ENCODE measurements around the gene CDHR3. TPM values are rescaled to one million over a fixed set of nuclear protein-coding genes. Genes with fewer than 3 reads are reported as not detected.
A peak's percentile ranks its signal among the peaks of the same experiment; 100 is the strongest.

Gene CDHR3
- total RNA-seq, 2 experiments from 2014 or later: 5.1 to 6.7 TPM

GRCh38 chr7:106057204-106057961 lies 94.3 kb downstream of the CDHR3 start:
- Mint-ChIP-seq H3K4me1 (peaks cover 32% of the 10 kb centered on the region), H3K27ac (peak overlapping the region; percentile 52), H3K4me3 (peak overlapping the region; percentile 28), H3K9me3 (no peaks in the 10 kb centered on the region), H3K36me3 (no peaks in the 10 kb centered on the region), H3K27me3 (peaks cover 5% of the 10 kb centered on the region)
- no peak for DNase-seq
- ATAC-seq (ENCODE audit: low read depth): peak; percentile 9
- POLR2A ChIA-PET: interaction anchor here (1.9 kb wide), 1 partner anchor 55 kb away, joined by 11 read pairs; the partner anchor contains the start of gene SYPL1

DNA sequence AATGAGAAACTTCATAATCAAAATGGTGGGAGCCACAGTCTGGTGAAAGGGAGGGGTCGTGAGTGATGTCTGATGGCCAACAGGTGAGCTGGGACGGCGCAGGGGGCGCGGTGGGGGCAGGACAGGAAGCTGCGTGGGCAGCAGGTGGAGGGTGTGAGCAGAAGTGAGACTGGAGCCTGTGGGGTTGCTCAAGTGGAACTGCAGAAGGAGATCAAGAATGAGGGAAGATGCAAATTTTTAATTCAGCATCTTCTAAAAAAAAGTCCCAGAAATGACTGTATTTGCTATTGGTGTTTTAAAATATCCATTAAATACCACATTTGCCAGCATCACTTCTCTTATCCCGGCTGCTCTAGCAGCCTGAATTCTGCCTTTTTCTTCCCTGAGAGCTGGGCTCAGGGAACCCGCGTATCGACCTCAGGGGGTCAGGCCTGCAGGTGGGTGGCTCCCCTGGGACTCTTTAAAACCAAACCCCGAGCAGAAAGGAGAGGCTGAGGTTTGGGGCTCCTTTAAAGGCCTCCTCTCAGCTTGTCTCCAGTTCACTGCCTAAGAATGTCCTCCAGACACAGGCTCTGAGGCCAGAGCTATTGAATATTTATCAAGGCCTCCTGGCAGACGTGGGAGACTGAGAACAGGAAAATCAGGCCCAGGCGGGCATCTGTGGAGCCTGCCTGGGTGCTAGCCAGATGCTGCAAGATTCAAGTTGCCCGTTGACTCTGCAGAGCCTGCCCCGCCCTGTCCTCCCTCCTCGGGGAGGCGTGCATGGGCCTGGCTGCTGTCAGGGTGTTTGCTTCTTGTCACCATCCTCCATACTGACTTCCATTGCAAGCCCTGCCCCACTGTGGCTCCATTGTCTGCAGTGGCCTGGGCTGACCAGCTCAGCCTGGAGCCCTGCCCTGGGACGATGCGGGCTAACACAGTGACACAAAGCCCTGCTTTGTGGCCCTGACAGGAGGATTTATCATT lies 95.2 kb downstream of the CDHR3 start:
- Mint-ChIP-seq H3K4me1 (peaks cover 37% of the 10 kb centered on the region), H3K4me3 (peak overlapping the region; percentile 28), H3K27me3 (peaks cover 5% of the 10 kb centered on the region), H3K27ac (peak overlapping the region; percentile 52), H3K9me3 (no peaks in the 10 kb centered on the region), H3K36me3 (no peaks in the 10 kb centered on the region)
- POLR2A ChIA-PET: interaction anchor here (0.5 to 1.9 kb wide), 3 partner anchors 54 to 235 kb away, joined by 3 to 11 read pairs (median 4); partner anchors contain the start of gene SYPL1
- DNase-seq (no peak), ATAC-seq (ENCODE audit: low read depth) (no peak)

GRCh38 chr7:106058928-106059324 lies 95.9 kb downstream of the CDHR3 start:
- no peak for ATAC-seq (ENCODE audit: low read depth)
- POLR2A ChIA-PET: interaction anchor here (0.5 to 1.9 kb wide), 3 partner anchors 53 to 236 kb away, joined by 3 to 11 read pairs (median 4); partner anchors contain the start of gene SYPL1
- Mint-ChIP-seq H3K27me3 (peaks cover under 1% of the 10 kb centered on the region), H3K9me3 (no peaks in the 10 kb centered on the region), H3K27ac (no peak overlapping the region), H3K4me1 (peaks cover 43% of the 10 kb centered on the region), H3K36me3 (no peaks in the 10 kb centered on the region), H3K4me3 (no peak overlapping the region)
- no peak for DNase-seq

- POLR2A ChIA-PET: interaction anchor here (1.6 kb wide), 1 partner anchor 55 kb away, joined by 4 read pairs; no protein-coding TSS in a partner anchor
- Mint-ChIP-seq H3K4me3 (no peak overlapping the region), H3K27me3 (no peaks in the 10 kb centered on the region), H3K36me3 (no peaks in the 10 kb centered on the region), H3K9me3 (no peaks in the 10 kb centered on the region), H3K27ac (peak overlapping the region; percentile 37), H3K4me1 (peaks cover 46% of the 10 kb centered on the region)
- ATAC-seq (ENCODE audit: low read depth) (no peak), DNase-seq (no peak)
Measured at GRCh38 chr7:106059556-106059955, 96.5 kb downstream of the CDHR3 start.

GRCh38 chr7:106060394-106060920 lies 97.4 kb downstream of the CDHR3 start:
- DNase-seq (no peak), ATAC-seq (ENCODE audit: low read depth) (no peak)
- Mint-ChIP-seq H3K36me3 (no peaks in the 10 kb centered on the region), H3K27me3 (no peaks in the 10 kb centered on the region), H3K27ac (no peak overlapping the region), H3K4me3 (no peak overlapping the region), H3K4me1 (peaks cover 46% of the 10 kb centered on the region), H3K9me3 (no peaks in the 10 kb centered on the region)
- POLR2A ChIA-PET: interaction anchor here (0.8 kb wide), 1 partner anchor 51 kb away, joined by 3 read pairs; the partner anchor contains the start of gene SYPL1

DNA sequence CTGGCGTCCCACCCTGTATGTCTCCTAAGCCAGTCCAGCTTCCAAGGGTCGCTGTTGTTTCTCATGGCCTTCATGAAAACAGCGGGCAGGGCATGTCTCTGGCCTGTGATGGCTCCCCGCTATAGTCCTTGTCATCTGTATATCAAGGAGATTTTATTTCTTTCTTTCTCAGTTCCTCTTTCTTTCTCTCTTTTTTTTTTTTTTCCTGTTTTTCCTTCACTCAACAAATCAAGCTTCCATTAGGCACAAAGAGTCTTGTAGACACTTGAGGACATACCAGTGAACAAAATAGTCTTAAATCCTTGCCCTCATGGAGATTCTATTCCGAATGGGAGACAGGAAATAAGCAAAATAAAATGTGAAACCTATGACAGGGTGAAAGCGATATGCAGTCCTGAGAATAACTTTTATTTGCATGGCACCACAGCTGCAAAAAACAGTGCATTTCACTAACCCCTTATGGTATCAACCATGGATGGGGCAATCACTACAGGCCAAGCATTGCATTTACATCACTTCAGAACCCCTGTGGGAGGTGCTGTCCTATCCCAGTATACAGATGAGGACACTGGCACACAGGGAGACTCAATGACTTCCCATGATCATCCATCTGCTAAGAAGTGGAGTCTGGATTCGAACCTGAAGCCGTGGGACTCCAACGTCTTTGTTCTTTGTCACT lies 98.4 kb downstream of the CDHR3 start:
- no peaks in the 10 kb centered on the region for H3K9me3 Mint-ChIP-seq
- H3K4me1 Mint-ChIP-seq: peaks cover 46% of the 10 kb centered on the region
- ATAC-seq (ENCODE audit: low read depth) (no peak), DNase-seq (no peak)
- POLR2A ChIA-PET: no interaction called here
- no peak overlapping the region for H3K4me3 Mint-ChIP-seq
- no peaks in the 10 kb centered on the region for H3K36me3 Mint-ChIP-seq
- no peaks in the 10 kb centered on the region for H3K27me3 Mint-ChIP-seq
- H3K27ac Mint-ChIP-seq: no peak overlapping the region

GRCh38 chr7:106062006-106062405 lies 98.9 kb downstream of the CDHR3 start:
- Mint-ChIP-seq H3K27ac (peak overlapping the region; percentile 11), H3K4me1 (peaks cover 43% of the 10 kb centered on the region)
- POLR2A ChIA-PET: no interaction called here

GRCh38 chr7:106062521-106062931 lies 99.5 kb downstream of the CDHR3 start:
- Mint-ChIP-seq H3K36me3 (no peaks in the 10 kb centered on the region), H3K4me3 (no peak overlapping the region), H3K4me1 (peaks cover 38% of the 10 kb centered on the region)

More at GRCh38 chr7:106062006-106062405, 98.9 kb downstream of the CDHR3 start:
- Mint-ChIP-seq H3K27me3 (no peaks in the 10 kb centered on the region), H3K9me3 (no peaks in the 10 kb centered on the region), H3K36me3 (no peaks in the 10 kb centered on the region), H3K4me3 (no peak overlapping the region)
- DNase-seq (no peak), ATAC-seq (ENCODE audit: low read depth) (no peak)

DNA sequence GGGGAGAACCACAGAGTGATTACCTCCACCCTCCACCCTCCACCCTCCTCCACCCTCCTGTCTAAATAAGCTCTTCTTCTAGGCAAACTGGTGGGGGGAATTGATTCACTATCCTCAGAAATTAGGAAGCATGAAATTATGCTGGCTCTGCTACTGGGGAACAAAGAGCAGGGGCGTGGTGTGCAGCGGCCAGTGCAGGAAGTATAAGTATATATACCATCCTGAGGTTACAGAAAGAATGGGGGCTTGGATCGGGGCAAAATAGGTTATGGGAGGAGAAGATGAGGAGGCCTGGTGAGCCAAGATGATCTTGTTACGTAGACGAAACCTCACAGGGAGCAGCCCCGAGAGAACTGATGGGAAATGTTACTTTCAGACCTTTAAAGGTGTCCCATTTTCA lies 100.0 kb downstream of the CDHR3 start:
- no peaks in the 10 kb centered on the region for H3K36me3 Mint-ChIP-seq
- H3K4me1 Mint-ChIP-seq: peaks cover 33% of the 10 kb centered on the region
- DNase-seq (no peak), ATAC-seq (ENCODE audit: low read depth) (no peak)
- no peaks in the 10 kb centered on the region for H3K27me3 Mint-ChIP-seq
- H3K4me3 Mint-ChIP-seq: no peak overlapping the region
- POLR2A ChIA-PET: no interaction called here
- H3K9me3 Mint-ChIP-seq: no peaks in the 10 kb centered on the region
- peak overlapping the region; percentile 10 for H3K27ac Mint-ChIP-seq

More at GRCh38 chr7:106062521-106062931, 99.5 kb downstream of the CDHR3 start:
- Mint-ChIP-seq H3K9me3 (no peaks in the 10 kb centered on the region), H3K27me3 (no peaks in the 10 kb centered on the region), H3K27ac (no peak overlapping the region)
- DNase-seq (no peak), ATAC-seq (ENCODE audit: low read depth) (no peak)
- POLR2A ChIA-PET: no interaction called here

DNA sequence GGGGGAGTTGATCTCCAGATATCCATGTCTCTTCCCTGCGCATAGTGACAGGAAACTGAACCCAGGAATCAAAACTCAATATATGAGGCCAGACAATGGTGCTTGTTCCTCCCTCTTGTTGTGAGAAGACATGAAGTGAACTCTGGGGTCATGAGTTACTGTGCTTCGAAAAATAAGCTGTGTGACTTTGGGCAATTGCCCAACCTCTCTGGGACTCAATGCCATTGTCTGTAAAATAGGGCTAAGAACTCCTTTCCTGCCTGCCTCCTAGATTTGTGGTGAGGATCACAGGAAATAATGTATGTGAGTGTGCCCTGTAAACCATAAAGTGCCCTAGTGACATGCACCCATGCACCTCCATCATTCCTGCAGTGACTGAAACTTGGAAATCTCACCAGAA lies 100.6 kb downstream of the CDHR3 start:
- H3K27ac Mint-ChIP-seq: no peak overlapping the region
- H3K4me1 Mint-ChIP-seq: peaks cover 34% of the 10 kb centered on the region
- H3K36me3 Mint-ChIP-seq: no peaks in the 10 kb centered on the region
- POLR2A ChIA-PET: no interaction called here
- H3K4me3 Mint-ChIP-seq: no peak overlapping the region
- DNase-seq (no peak), ATAC-seq (ENCODE audit: low read depth) (no peak)
- no peaks in the 10 kb centered on the region for H3K27me3 Mint-ChIP-seq
- no peaks in the 10 kb centered on the region for H3K9me3 Mint-ChIP-seq

- H3K4me3 Mint-ChIP-seq: no peak overlapping the region
- DNase-seq (no peak), ATAC-seq (ENCODE audit: low read depth) (no peak)
- no peaks in the 10 kb centered on the region for H3K9me3 Mint-ChIP-seq
- H3K27me3 Mint-ChIP-seq: no peaks in the 10 kb centered on the region
- no peak overlapping the region for H3K27ac Mint-ChIP-seq
- POLR2A ChIA-PET: no interaction called here
- H3K4me1 Mint-ChIP-seq: peaks cover 32% of the 10 kb centered on the region
- H3K36me3 Mint-ChIP-seq: no peaks in the 10 kb centered on the region
Measured at GRCh38 chr7:106064316-106064715, 101.3 kb downstream of the CDHR3 start.

- ATAC-seq (ENCODE audit: low read depth) (no peak), DNase-seq (no peak)
- H3K27ac Mint-ChIP-seq: no peak overlapping the region
- H3K36me3 Mint-ChIP-seq: no peaks in the 10 kb centered on the region
- no peaks in the 10 kb centered on the region for H3K27me3 Mint-ChIP-seq
- peaks cover 32% of the 10 kb centered on the region for H3K4me1 Mint-ChIP-seq
- H3K4me3 Mint-ChIP-seq: no peak overlapping the region
- POLR2A ChIA-PET: no interaction called here
- H3K9me3 Mint-ChIP-seq: no peaks in the 10 kb centered on the region
Measured at GRCh38 chr7:106064771-106065574, 101.9 kb downstream of the CDHR3 start.
